ACC112 (cell line): ENCODE measurements around the gene RPL18.
"Not testable (repeated sequence)": the region's sequence is repeated elsewhere in the genome, so short reads cannot be mapped to it uniquely, and the experiment has no call there.

Experiments
- H2AFZ ChIP-seq: fragments of 200-600 bp; sonication (generic); one replicate; pipeline ENCODE4 v1.6.0; 2017; ENCODE audit warnings: antibody characterized with exemption, low read length; ENCODE audit not compliant: unreplicated experiment
- H3K27ac ChIP-seq: fragments of 200-600 bp; sonication (generic); 2 replicates; pipeline ENCODE4 v1.5.1; 2014; ENCODE audit warnings: low read depth, mild to moderate bottlenecking, antibody characterized with exemption, low read length, moderate library complexity
- H3K27me3 ChIP-seq: fragments of 200-600 bp; sonication (generic); 2 replicates; pipeline ENCODE4 v1.6.1; 2014; ENCODE audit warnings: mild to moderate bottlenecking, antibody characterized with exemption, low read length, moderate library complexity, mixed read lengths; ENCODE audit not compliant: insufficient read depth
- H3K36me3 ChIP-seq: fragments of 200-600 bp; sonication (generic); 2 replicates; pipeline ENCODE4 v1.6.1; 2016; ENCODE audit warnings: mild to moderate bottlenecking, antibody characterized with exemption, low read length, moderate library complexity, mixed read lengths; ENCODE audit not compliant: insufficient read depth
- H3K4me1 ChIP-seq: fragments of 200-600 bp; sonication (generic); one replicate; pipeline ENCODE4 v1.6.1; 2016; ENCODE audit warnings: low read length, mixed read lengths; ENCODE audit not compliant: insufficient read depth, unreplicated experiment, control insufficient read depth
- H3K4me3 ChIP-seq: fragments of 200-600 bp; sonication (generic); 2 replicates; pipeline ENCODE4 v1.5.1; 2014; ENCODE audit warnings: mild to moderate bottlenecking, low read depth, low read length
- H3K79me2 ChIP-seq: fragments of 200-600 bp; sonication (generic); one replicate; pipeline ENCODE4 v1.6.0; 2016; ENCODE audit warnings: low read length; ENCODE audit not compliant: control insufficient read depth, unreplicated experiment, insufficient read depth

The RPL18 gene

GRCh38 chr19:48657828-48658227, 38.9 kb upstream of the RPL18 start:
- H3K79me2 ChIP-seq, H3K27ac ChIP-seq, H3K4me3 ChIP-seq, H3K27me3 ChIP-seq, H2AFZ ChIP-seq, H3K36me3 ChIP-seq, H3K4me1 ChIP-seq: not testable (repeated sequence)

GRCh38 chr19:48656840-48657474, 38.0 kb upstream of the RPL18 start:
- Histone ChIP-seq H3K36me3 (no peaks in the 10 kb centered on the region), H3K27me3 (no peaks in the 10 kb centered on the region), H3K4me3 (no peak overlapping the region), H3K27ac (no peak overlapping the region), H3K4me1 (no peaks in the 10 kb centered on the region), H2AFZ (no peak overlapping the region), H3K79me2 (no peaks in the 10 kb centered on the region)

GRCh38 chr19:48654299-48655059, 35.5 kb upstream of the RPL18 start:
- no peaks in the 10 kb centered on the region for H3K79me2 ChIP-seq
- H3K36me3 ChIP-seq = no peaks in the 10 kb centered on the region
- no peak overlapping the region for H3K4me3 ChIP-seq
- H2AFZ ChIP-seq = no peak overlapping the region
- H3K27ac ChIP-seq = no peak overlapping the region
- H3K4me1 ChIP-seq = no peaks in the 10 kb centered on the region
- no peaks in the 10 kb centered on the region for H3K27me3 ChIP-seq

- no peak overlapping the region for H2AFZ ChIP-seq
Observed at GRCh38 chr19:48651683-48652048, 32.7 kb upstream of the RPL18 start.

GRCh38 chr19:48650974-48651682, 32.1 kb upstream of the RPL18 start:
- H3K27ac ChIP-seq = no peak overlapping the region
- no peaks in the 10 kb centered on the region for H3K36me3 ChIP-seq
- no peaks in the 10 kb centered on the region for H3K79me2 ChIP-seq
- H3K4me3 ChIP-seq = no peak overlapping the region
- no peaks in the 10 kb centered on the region for H3K27me3 ChIP-seq
- no peak overlapping the region for H2AFZ ChIP-seq
- H3K4me1 ChIP-seq = peaks cover 3% of the 10 kb centered on the region

More at GRCh38 chr19:48651683-48652048, 32.7 kb upstream of the RPL18 start:
- Histone ChIP-seq H3K79me2 (no peaks in the 10 kb centered on the region), H3K27ac (no peak overlapping the region), H3K4me1 (peaks cover 3% of the 10 kb centered on the region), H3K4me3 (no peak overlapping the region), H3K36me3 (no peaks in the 10 kb centered on the region), H3K27me3 (no peaks in the 10 kb centered on the region)

- Histone ChIP-seq H3K79me2 (no peaks in the 10 kb centered on the region), H3K36me3 (no peaks in the 10 kb centered on the region), H3K4me3 (no peak overlapping the region), H2AFZ (no peak overlapping the region), H3K27ac (no peak overlapping the region), H3K27me3 (no peaks in the 10 kb centered on the region), H3K4me1 (peaks cover 6% of the 10 kb centered on the region)
Observed at GRCh38 chr19:48648134-48648533, 29.2 kb upstream of the RPL18 start.

GRCh38 chr19:48646722-48647216, 27.8 kb upstream of the RPL18 start:
- no peaks in the 10 kb centered on the region for H3K36me3 ChIP-seq
- no peaks in the 10 kb centered on the region for H3K79me2 ChIP-seq
- H3K27me3 ChIP-seq = no peaks in the 10 kb centered on the region
- peaks cover 6% of the 10 kb centered on the region for H3K4me1 ChIP-seq
- no peak overlapping the region for H3K27ac ChIP-seq
- H2AFZ ChIP-seq = no peak overlapping the region
- H3K4me3 ChIP-seq = peak overlapping the region; percentile 71

- Histone ChIP-seq H3K79me2 (no peaks in the 10 kb centered on the region), H3K27ac (no peak within 1 kb of the TSS), H3K36me3 (no peaks in the 10 kb centered on the region), H3K4me3 (peak within 1 kb of the TSS; percentile 71), H2AFZ (peak within 1 kb of the TSS; percentile 59), H3K4me1 (peaks cover 6% of the 10 kb centered on the region), H3K27me3 (no peaks in the 10 kb centered on the region)
Observed at GRCh38 chr19:48646001-48646721, 27.2 kb upstream of the RPL18 start, which contains the start of gene CA11. Gene CA11 (minus strand): TSS chr19:48646187. CDS start chr19:48645632, 555 bp downstream.

- no peaks in the 10 kb centered on the region for H3K79me2 ChIP-seq
- H3K4me3 ChIP-seq = peak overlapping the region; percentile 71
- no peaks in the 10 kb centered on the region for H3K36me3 ChIP-seq
- peak overlapping the region; percentile 59 for H2AFZ ChIP-seq
- H3K27me3 ChIP-seq = no peaks in the 10 kb centered on the region
- peaks cover 6% of the 10 kb centered on the region for H3K4me1 ChIP-seq
- no peak overlapping the region for H3K27ac ChIP-seq
Observed at GRCh38 chr19:48645620-48646000, 26.6 kb upstream of the RPL18 start.

- Histone ChIP-seq H3K36me3 (no peaks in the 10 kb centered on the region), H3K4me1 (peaks cover 6% of the 10 kb centered on the region), H3K27ac (no peak overlapping the region), H2AFZ (no peak overlapping the region), H3K4me3 (peak overlapping the region; percentile 71), H3K27me3 (no peaks in the 10 kb centered on the region), H3K79me2 (no peaks in the 10 kb centered on the region)
Observed at GRCh38 chr19:48644839-48645619, 26.1 kb upstream of the RPL18 start.
